Measurements from ENCODE around the gene NTM. TPM values are rescaled to one million over a fixed set of nuclear protein-coding genes. Genes with fewer than 3 reads are reported as not detected.

Gene NTM
- total RNA-seq, 1 experiment from 2014 or later, result 9.9 TPM

DNA sequence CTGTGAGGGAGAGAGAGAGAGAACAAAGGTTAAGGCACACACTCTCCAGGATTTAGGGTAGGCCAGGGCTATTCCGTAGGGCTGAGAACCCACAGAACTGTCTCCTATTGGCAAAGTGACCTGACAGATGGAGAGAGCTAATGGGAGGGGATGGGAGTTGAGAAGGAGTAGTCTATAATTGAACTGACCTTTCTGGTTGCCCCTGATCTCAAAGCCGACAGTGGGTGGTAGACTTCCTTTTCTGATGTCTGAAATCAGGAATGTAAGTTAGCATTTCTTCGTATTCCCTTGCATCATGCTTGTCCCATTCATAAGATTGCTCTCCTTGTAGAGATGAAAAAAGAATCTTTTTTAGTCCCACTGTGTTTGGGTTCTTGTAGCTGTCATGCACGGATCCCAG, 210.1 kb downstream of the NTM start:
- Mint-ChIP-seq H3K36me3 (ENCODE audit: insufficient read depth in 1 of 3, low read depth in 3 of 3) (no peaks in the 10 kb centered on the region), H3K27me3 (ENCODE audit: low read depth) (no peaks in the 10 kb centered on the region; the same call in 1 of the 2 replicates), H3K27ac (no peak overlapping the region), H3K4me1 (peaks cover 29 to 40% of the 10 kb centered on the region in 2 experiments), H3K9me3 (no peaks in the 10 kb centered on the region), H3K4me3 (no peak overlapping the region)
- no CpG with 5 or more reads among the region's 4 CpGs for WGBS (ENCODE audit: extremely low coverage, insufficient read length, low lambda C conversion rate)
- H4K8ac ChIP-seq (replicated peaks; ENCODE audit: insufficient read length, low read depth, low read length), result no peak overlapping the region
- no peak overlapping the region for H2BK5ac ChIP-seq (ENCODE audit: insufficient read length, low read length)
- H3K18ac ChIP-seq (ENCODE audit: insufficient read length, low read depth, low read length), result no peak overlapping the region
- no peaks in the 10 kb centered on the region for H3K79me2 ChIP-seq (ENCODE audit: insufficient read depth, low read length)
- TF ChIP-seq, protein P1, sequence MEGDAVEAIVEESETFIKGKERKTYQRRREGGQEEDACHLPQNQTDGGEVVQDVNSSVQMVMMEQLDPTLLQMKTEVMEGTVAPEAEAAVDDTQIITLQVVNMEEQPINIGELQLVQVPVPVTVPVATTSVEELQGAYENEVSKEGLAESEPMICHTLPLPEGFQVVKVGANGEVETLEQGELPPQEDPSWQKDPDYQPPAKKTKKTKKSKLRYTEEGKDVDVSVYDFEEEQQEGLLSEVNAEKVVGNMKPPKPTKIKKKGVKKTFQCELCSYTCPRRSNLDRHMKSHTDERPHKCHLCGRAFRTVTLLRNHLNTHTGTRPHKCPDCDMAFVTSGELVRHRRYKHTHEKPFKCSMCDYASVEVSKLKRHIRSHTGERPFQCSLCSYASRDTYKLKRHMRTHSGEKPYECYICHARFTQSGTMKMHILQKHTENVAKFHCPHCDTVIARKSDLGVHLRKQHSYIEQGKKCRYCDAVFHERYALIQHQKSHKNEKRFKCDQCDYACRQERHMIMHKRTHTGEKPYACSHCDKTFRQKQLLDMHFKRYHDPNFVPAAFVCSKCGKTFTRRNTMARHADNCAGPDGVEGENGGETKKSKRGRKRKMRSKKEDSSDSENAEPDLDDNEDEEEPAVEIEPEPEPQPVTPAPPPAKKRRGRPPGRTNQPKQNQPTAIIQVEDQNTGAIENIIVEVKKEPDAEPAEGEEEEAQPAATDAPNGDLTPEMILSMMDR (conservative IDR thresholded peaks at IDR 0.05), result no peak
- H3K79me1 ChIP-seq (ENCODE audit: insufficient read depth, low read depth, low read length, poor library complexity, severe bottlenecking), result no peaks in the 10 kb centered on the region
- no peaks in the 10 kb centered on the region; the same call in 1 of the 2 replicates for H3K4me1 ChIP-seq (ENCODE audit: insufficient read depth, low read length)
- H3K27me3 ChIP-seq (ENCODE audit: insufficient read depth, low read length), result no peaks in the 10 kb centered on the region
- no peaks in the 10 kb centered on the region for H3K9me3 ChIP-seq (ENCODE audit: control insufficient read depth, low read depth, low read length)
- H2BK15ac ChIP-seq (ENCODE audit: low read depth, low read length), result no peak overlapping the region
- H3K23ac ChIP-seq (ENCODE audit: insufficient read length, low read depth, low read length), result no peak overlapping the region
- H2BK20ac ChIP-seq (ENCODE audit: low read depth, low read length, poor library complexity, severe bottlenecking), result no peak overlapping the region
- no peak overlapping the region for H4K5ac ChIP-seq (ENCODE audit: insufficient read length, low read depth, low read length)
- no peak for DNase-seq
- H4K20me1 ChIP-seq (ENCODE audit: control insufficient read depth, insufficient read depth, insufficient read length), result no peaks in the 10 kb centered on the region
- H4K91ac ChIP-seq (ENCODE audit: insufficient read length, low read depth, low read length), result no peak overlapping the region
- no peak overlapping the region for H3T11ph ChIP-seq (ENCODE audit: low read length)
- no peak overlapping the region for H2BK12ac ChIP-seq (ENCODE audit: insufficient read length, low read depth, low read length)
- H3K9ac ChIP-seq (ENCODE audit: extremely low read depth, insufficient read length, low read length), result no peak overlapping the region
- no peak overlapping the region for H3K4ac ChIP-seq (ENCODE audit: low read depth, low read length)
- H3K23me2 ChIP-seq (ENCODE audit: insufficient read length, low read depth, low read length, poor library complexity, severe bottlenecking), result no peaks in the 10 kb centered on the region
- H2AK5ac ChIP-seq (ENCODE audit: insufficient read length, low read length), result no peak overlapping the region
- no peak overlapping the region for H2AFZ ChIP-seq (ENCODE audit: low read length)
- H3K14ac ChIP-seq (ENCODE audit: insufficient read depth, low read length), result no peak overlapping the region
- no peak overlapping the region for H3K4me2 ChIP-seq (ENCODE audit: insufficient read depth, insufficient read length, low read length)
- H2BK120ac ChIP-seq (ENCODE audit: low read depth, low read length, poor library complexity, severe bottlenecking), result no peak overlapping the region
- no peak overlapping the region for H3K56ac ChIP-seq (ENCODE audit: insufficient read length, low read depth, low read length)
- no peak overlapping the region for H3K27ac ChIP-seq (ENCODE audit: insufficient read length, low read depth, low read length)
